NCI-H460 (cell line): ENCODE results near the gene TANGO2. TPM values are rescaled to one million over a fixed set of nuclear protein-coding genes. Genes with fewer than 3 reads are reported as not detected.

ENCODE experiments used
- DNase-seq: peaks from one replicate; pipeline ENCODE4 v3.0.0-alpha.2; 2016; ENCODE audit warnings: low read depth; ENCODE audit errors: extremely low read depth
- total RNA-seq: library from RNA; depleted of rRNA; stranded (reverse); fragments of >200 nt; shearing (Covaris generic); gene quantifications from 2 replicates; pipeline ENCODE4 v1.2.3, GENCODE V29; 2014

The TANGO2 gene
- total RNA-seq, 1 experiment from 2014 or later: 13.0 TPM

GRCh38 chr22:20096574-20097420, 75.9 kb downstream of the TANGO2 start:
- no peak for DNase-seq

GRCh38 chr22:20099099-20099711, 78.3 kb downstream of the TANGO2 start:
- no peak for DNase-seq

DNA sequence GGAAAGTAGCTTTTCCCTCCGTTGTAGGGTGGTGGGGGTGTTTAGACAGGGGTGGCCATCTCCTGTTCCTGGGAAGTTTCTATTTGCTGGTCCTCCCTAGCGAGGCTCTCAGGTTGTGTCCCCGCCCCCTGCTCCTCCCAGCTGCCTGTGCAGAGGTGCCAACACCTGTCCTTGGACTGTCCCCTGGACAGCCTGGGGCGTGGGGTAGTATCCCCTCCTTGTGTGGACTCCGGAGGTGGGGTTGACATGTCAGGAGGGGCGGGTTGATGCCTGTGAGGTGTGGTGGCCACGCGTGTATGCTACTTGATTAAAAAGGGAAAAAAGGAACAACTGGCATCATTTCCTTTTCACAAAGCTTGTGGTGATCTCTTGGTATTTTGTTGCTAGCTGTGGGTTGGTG, 80.7 kb downstream of the TANGO2 start:
- DNase-seq: no peak

- DNase-seq: no peak
These were observed 81.4 kb downstream of the TANGO2 start for GRCh38 chr22:20102203-20102780.

DNA sequence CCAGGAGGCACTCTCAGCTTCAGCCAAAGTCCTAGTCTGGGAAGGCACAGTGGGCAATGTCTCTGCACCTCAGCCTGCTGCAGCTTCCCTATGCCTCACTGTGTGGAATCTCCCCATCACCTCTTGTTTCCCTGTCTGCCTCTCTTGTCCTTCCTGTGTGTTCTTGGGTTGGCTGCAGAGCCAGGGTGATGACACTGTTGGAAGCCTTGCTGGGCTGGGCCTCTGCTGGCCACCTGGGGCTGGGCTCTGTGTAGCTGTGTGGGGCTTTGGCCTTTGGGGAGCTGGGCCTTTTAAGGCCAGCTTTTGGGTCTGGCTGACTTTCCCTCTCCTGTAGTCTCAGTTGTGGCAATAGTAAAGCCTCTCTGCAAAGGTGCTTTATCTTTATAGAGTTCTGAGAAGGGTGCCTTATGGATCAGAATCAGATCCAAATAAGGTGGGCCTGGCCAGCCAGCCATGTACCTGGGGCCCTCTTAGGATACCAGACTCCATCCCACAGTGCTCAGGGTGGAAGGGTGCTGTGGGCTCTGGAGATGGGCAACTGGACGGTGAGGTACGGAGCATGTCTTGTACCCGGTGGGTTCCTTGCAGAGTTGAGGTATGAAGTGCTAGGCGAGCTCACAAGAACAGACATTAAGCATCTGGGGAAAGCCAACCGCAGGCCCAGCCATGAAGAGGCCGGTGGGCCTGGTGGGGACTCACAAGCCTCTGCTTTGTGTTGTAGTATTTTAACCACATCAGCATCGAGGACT, 84.7 kb downstream of the TANGO2 start:
- no peak for DNase-seq

DNA sequence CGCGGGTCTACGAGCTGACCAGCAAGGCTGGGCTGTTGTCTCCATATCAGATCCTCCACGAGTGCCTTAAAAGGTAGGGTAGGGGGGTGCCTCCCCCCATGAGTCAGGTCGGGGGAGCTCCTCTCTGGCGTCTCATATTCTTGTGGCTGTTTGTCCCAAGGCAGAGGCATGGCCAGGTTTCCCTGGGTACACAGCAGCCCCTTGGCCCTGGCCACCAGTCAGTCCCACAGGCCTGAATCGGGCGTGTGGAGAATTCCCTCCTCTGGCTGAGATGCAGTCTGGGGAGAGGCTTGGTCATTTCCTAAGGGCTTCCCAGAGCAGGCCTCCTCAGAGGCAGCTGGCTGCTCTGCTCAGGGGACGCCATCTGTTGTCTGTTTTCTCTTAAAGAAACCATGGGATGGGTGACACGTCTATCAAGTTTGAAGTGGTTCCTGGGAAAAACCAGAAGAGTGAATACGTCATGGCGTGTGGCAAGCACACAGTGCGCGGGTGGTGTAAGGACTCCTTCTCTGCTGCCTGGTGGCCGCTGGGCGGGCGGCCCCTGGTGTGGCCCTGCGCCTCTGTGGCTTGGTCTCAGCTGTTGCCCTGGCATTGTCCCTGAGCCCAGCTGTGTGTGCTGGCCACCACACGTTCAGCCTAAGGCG, 85.4 kb downstream of the TANGO2 start:
- DNase-seq: no peak

GRCh38 chr22:20106849-20107237, 85.9 kb downstream of the TANGO2 start:
- DNase-seq: no peak

GRCh38 chr22:20107471-20107901, 86.6 kb downstream of the TANGO2 start:
- DNase-seq: no peak

- DNase-seq: no peak
These were observed 87.2 kb downstream of the TANGO2 start for GRCh38 chr22:20107951-20108756.

DNA sequence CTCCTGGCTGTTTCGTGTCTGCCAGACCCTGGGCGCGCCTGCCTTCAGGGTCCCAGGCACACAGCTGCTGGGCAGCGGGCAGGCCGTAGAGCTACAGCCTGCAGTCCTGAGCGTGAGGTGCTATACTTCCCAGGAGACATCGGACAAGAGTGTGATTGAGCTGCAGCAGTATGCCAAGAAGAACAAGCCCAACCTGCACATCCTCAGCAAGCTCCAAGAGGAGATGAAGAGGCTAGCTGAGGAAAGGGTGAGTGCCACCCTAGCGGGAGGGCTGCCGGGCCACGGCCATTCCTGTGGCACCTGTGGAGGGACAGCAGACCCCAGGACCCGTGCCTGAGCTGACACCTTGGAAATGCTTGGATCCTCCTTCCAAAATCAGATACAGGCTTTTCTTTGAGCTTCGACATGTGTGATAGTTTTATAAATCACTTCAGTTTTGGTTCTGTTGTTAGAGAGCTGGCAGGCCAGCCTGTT, 87.9 kb downstream of the TANGO2 start:
- no peak for DNase-seq

DNA sequence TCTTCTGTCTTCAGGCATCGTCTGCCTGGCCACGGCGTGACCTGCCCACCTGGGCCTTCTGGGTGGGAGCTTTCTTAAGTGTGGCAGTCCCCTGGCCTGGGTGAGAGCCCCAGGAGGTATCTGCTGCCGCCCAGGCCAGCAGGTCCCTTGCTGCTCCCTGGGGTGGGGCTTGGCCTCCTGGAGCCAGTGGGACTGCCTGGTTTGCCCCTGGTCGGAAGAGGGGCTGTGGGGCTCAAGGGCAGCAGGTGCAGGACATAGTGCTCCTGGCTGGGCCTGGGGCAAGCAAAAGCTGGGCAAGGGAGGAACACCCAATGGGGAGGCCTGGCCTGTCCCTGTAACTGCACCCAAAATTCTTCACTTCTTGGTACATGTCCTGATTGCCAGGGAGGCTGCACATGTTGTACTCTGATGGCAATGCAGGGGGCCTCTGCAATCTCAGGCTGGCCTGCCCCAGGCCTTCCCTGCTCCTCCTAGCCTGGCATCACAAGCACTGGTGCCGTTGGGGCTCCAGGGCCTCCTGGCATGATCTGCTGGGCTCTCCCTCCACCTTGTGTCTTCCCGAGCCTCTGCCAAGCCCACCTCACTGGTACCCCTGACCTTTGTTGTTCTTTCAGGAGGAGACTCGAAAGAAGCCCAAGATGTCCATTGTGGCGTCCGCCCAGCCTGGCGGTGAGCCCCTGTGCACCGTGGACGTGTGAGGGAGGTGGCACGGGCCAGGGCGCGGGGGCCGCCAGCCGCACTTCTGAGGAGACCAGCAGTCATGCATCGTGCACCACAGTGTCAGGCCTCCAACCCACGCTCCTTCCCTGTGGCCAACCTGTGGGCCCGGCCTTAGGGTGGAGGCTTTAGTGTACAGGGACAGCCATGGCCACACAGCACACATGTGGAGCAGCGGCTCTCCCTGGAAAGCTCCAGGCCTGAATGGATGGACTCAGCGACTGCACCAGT, 88.8 kb downstream of the TANGO2 start:
- no peak for DNase-seq

DNA sequence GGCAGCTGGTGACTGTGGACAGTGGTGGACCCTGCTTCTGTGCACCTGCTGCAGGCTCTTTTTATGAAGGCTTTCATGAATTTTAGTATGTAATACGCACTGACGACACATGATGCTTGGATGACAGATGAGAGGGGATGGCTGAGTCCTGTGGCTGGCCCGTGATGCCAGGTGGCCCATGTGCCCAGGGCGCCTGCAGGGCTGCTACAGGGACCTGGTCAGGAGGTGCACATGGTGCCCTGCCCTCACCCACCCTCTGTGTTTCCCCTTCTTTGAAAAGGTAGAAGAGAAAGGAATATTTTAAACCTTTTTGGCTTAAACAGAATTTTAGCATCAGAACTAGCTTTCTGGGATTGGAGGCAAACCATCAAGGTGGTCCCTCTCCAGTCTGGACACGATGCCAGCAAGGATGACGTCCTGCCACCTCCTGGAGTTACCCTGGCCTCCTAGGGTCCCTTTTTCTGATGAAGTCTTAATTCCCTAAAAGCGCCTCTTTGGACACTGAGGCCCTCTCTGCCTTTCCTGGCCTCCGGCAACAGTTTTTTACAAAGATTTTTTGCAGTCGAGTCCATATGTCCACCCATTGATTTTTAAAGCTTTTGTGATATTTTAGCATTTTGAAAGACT, 89.6 kb downstream of the TANGO2 start:
- DNase-seq: no peak

- DNase-seq: peak; percentile 22
These were observed 90.3 kb downstream of the TANGO2 start for GRCh38 chr22:20111045-20111688.

GRCh38 chr22:20111689-20112622, 91.0 kb downstream of the TANGO2 start:
- DNase-seq: no peak

DNA sequence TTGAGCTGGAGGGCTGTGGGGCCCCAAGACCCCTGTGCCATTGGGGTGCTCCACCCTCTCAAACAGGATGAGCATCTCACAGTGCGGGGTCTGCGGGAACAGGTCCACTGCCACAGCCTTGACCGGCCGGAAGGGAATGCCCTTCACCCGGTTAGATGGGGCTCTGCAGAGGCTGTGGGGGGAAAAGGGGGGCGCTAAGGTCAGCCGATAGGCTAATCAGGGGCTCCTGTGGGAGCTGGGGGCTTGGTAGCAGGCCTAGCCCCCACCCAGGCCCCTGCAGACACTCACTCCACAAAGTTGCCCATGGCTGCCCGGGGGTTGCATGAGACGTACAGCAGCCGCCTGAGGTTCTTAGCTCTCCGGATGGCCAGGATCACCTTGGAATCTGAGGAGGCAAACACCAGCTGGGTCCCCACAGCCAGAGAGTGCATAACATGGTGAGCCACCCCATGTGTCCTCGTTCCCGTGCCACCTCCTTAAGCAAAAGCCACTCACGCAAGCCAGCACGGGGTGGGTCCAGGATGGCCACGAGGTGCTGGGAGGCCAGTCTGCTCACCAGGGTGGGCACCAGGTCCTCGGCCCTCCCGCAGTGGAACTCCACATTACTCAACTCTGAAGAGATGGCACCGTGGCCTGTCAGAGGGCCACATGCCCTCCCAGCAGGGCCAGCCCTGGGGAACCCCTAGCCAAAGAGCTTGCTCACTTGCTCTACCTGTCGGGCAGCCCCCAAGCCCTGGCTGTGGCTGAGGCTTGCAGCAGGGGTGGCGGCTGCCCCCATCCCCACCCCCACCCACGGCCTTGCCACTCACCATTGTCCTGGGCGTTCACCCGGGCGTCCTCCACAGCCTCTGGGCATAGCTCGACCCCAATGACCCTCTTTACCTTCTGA, 92.0 kb downstream of the TANGO2 start:
- no peak for DNase-seq
